Subcutaneous adipose tissue (tissue), 4 donors: ENCODE measurements around the gene PGP. TPM values are rescaled to one million over a fixed set of nuclear protein-coding genes. Genes with fewer than 3 reads are reported as not detected.

Experiments
- total RNA-seq, 4 donors: library from RNA; depleted of rRNA; stranded (reverse); fragments of >200 nt; gene quantifications; one replicate each; pipeline ENCODE4 v1.1.0, GENCODE V29; 2016
- TF ChIP-seq, protein P1 (sequence below): fragments of 450-650 bp; IDR thresholded peaks from one replicate; pipeline ENCODE4 v1.5.1; 2016; ENCODE audit warnings: low read depth, mild to moderate bottlenecking, control low read depth, antibody characterized with exemption, moderate library complexity

The PGP gene
- total RNA-seq, 4 donors from 2014 or later = 7.7 to 21.1 (median 10.3) TPM

DNA sequence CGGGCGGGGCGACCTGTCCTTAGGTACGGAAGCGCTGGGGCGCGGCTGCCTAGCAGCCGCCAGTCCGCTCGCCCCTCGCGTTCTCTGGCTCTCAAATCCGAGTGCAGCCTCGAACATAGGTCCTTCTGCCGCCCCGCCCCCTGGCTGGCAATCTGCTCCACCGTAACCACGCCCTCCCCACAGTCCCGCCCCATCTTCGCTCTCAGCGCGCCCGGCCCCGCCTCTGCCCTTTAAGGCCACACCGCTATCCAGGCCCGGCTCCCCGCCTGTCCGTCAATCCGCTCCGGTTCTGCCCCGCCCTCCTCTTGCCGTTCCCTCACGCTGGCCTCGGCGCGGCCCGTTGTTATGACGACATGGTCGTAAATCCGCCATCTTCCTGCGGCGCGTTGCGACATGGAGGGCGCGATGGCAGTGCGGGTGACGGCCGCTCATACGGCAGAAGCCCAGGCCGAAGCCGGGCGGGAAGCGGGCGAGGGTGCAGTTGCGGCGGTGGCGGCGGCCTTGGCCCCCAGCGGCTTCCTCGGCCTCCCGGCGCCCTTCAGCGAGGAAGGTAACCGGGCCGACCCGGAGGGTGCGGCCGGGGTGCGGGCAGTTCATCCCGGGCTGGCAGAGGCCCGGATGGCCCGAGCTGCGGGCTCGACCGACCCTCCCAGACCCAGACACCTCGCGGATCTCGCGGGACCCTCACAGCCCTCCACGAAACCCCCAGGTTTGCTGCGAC is 8.7 kb upstream of the PGP start, which contains the start of gene E4F1:
TSS of gene E4F1 (plus strand) at position 371 of the 721 bp plus-strand sequence. CDS start at position 394, 23 bp downstream.
- TF ChIP-seq, protein P1, sequence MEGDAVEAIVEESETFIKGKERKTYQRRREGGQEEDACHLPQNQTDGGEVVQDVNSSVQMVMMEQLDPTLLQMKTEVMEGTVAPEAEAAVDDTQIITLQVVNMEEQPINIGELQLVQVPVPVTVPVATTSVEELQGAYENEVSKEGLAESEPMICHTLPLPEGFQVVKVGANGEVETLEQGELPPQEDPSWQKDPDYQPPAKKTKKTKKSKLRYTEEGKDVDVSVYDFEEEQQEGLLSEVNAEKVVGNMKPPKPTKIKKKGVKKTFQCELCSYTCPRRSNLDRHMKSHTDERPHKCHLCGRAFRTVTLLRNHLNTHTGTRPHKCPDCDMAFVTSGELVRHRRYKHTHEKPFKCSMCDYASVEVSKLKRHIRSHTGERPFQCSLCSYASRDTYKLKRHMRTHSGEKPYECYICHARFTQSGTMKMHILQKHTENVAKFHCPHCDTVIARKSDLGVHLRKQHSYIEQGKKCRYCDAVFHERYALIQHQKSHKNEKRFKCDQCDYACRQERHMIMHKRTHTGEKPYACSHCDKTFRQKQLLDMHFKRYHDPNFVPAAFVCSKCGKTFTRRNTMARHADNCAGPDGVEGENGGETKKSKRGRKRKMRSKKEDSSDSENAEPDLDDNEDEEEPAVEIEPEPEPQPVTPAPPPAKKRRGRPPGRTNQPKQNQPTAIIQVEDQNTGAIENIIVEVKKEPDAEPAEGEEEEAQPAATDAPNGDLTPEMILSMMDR = no peak

DNA sequence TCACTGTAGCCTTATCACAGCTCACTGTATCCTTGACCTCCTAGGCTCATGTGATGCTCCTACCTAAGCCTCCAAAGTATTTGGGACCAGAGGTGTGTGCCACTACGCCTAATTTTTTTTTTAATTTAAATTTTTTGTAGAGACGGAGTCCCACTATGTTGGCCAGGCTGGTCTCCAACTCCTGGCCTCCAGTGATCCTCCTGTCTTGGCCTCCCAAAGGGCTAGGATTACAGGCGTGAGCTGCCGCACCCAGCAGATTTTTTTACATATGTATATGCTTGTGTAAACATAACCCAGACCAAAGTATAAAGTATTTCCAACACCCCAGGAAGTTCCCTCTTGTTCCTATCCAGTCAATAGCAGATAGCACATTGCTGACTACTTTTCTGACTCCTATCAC is 1.7 kb upstream of the PGP start:
- TF ChIP-seq, protein P1 = no peak

DNA sequence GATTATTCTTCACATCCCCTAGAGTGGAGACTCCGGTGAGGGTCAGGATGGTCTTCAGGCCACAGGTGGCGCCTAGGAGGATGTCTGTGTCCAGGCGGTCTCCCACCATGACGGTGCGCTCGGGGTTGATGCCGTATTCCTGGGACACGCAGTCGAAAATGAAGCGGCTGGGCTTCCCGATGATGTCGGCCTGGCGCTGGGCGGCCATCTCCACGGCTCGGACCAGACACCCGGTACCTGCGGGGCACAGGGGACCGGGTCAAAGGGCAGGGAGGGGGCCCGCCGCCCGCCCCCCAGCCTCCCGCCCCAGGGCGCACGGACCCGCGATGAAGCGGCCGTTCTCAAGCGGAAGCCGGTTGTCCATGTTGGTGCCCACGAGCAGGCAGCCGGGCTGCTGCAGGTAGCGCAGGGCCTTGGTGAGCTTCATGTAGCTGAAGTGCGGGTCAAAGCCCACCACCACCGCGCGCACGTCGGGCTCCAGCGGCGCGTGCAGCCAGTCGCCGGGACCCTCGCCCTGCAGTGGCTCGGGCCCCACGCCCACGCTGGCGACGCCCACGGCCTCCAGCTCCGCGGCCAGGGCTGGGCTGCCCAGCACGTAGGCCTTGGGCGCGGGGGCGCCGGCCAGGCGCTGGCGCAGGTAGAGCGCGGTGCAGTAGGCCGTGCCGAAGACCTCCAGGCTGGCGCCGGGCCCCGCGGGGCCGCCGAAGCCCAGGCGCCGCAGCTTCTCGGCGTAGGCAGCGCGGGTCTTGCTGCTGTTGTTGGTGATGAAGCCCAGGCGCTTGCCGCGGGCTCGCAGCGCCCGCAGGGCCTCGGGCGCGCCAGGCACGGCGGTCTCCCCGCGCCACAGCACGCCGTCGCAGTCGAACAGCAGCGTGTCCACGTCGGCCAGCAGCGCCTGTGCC is 572 bp downstream of the PGP start:
- TF ChIP-seq, protein P1 = no peak

DNA sequence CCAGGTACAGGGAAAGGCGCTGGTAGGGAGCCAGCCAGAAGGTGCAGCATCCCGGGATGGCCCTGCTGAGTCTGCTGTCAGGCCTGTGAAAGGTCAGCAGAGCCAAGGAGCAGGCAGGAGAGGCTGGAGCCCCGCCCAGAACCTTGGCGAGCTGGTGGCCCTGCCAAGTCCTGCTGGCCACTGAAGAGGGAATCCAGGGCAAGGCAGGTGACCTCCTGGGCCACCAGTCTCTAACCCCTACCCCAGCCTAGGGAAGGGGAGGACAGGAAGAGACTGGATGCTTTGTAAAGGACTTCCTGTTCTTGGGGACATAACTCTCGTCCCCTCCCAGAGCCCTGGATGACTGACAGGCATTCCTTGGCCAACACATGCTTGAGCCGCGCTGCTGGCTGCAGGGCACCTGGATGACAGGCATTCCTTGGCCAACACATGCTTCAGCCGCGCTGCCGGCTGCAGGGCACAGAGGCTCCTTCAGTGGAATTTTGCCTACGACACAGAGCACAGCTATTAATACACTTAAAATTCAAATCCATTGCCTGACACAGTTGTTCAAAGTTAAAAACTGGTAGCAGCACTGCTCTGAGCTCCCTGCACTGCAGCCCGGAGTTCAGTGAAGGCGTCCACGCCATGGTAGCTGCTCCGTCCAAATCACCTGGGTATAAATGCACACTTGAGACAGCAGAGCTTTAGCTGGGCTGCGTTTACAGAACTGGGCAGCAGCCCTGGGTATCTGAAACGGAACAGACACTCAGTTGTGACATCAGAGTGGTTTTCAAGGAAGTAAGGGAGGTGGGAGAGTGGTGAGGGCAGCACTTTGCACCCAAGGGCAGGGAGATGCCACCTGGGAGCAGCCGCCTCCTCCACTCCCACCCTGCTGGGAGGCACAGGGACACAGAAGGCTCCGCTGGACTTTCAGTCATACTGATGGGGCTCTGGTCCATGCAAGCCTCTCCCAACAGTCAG is 2.0 kb downstream of the PGP start:
- TF ChIP-seq, protein P1 = no peak

DNA sequence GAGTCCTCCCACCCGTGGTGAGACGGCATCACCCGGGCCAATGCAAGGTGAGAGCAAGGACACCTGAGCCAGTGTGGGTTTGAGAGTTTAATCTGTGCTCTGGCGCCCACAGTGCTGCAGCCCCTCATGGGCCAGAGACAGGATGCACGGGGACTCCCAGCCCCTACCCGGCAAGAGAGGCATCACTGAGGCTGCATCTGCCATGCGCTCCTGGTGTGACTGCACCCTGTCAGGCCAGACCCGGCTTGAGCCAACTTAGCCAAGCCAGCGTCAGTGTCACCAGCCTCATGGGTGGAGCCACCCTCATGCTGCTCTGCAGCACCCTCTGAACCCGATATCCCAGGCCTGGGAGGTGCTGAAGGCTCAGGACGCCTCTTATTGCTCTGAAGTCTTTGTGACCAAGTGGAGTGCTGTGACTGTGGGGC is 2.7 kb downstream of the PGP start:
- TF ChIP-seq, protein P1 = no peak

DNA sequence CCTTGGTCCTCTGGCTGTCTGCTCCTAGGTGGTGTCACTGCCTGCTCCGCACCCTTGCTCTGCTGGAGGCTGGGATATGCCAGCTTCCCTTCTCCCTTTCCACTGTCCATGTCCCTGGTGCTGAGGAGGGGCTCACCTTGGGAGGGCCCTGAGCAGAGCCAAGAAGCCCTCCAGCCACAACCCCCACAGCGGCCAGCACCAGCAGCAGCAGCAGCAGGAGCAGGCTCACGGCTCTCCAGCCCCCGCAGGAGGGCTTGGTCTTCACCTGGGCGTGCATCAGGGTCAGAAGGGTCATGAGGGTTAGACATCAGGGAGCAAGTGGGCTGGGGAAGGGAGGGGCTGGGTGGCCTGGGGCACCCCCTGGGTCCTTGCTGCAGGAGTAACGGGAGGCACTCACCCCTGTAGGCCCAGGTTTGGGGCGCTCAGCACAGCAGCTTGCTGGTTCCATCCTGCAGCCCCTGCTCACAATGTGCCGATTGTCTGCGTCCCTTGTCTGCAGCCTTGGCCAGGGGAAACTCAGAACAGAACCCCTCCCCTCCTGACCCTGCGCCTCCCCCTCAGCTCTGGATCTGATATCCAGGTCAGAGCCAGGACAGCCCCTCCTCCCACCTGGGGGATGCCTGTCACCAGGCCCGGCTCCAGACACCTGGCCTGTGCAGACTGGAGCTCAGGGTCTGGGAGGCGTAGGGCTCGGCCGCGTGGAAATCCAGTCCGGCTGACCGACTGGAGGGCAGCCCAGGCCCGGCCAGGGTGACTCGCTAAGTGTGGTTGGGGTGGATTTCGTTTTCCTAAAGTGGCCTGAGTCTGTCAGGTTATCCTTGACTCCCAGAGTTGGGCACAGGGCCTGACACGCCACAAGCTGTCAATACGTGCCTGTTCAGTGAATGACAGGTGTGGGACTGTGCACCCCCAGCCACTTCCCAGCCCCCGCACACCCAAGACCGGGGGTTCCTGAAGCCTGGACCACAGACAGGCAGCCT is 4.0 kb downstream of the PGP start, which contains the start of gene BRICD5:
TSS of gene BRICD5 (minus strand) at position 478 of the 980 bp plus-strand sequence. CDS start at position 448, 30 bp downstream.
- TF ChIP-seq, protein P1 = no peak
